Ishikawa (cell line): ENCODE results near the gene SLC25A12.

Source experiments
- CEBPB ChIP-seq: IDR thresholded peaks from 2 replicates; pipeline ENCODE4 v1.6.1; 2012
- CREB1 ChIP-seq: IDR thresholded peaks from 2 replicates; pipeline ENCODE4 v1.6.1; 2012; ENCODE audit warnings: low read depth
- EGR1 ChIP-seq: IDR thresholded peaks from 2 replicates; pipeline ENCODE4 v1.6.1; 2012
- EP300 ChIP-seq: IDR thresholded peaks from 2 replicates; pipeline ENCODE4 v1.6.1; 2012; ENCODE audit warnings: borderline replicate concordance
- FOXM1 ChIP-seq: IDR thresholded peaks from 2 replicates; pipeline ENCODE4 v1.6.1; 2012; ENCODE audit warnings: low read depth, borderline replicate concordance
- NFIC ChIP-seq: IDR thresholded peaks from 2 replicates; pipeline ENCODE4 v1.6.1; 2012
- RAD21 ChIP-seq: IDR thresholded peaks from 2 replicates; pipeline ENCODE4 v1.6.1; 2012; ENCODE audit warnings: low read depth
- TAF1 ChIP-seq: IDR thresholded peaks from 2 replicates; pipeline ENCODE4 v1.6.1; 2012; ENCODE audit warnings: low read depth, mild to moderate bottlenecking
- TCF12 ChIP-seq: IDR thresholded peaks from 2 replicates; pipeline ENCODE4 v1.6.1; 2012; ENCODE audit warnings: low read depth
- TEAD4 ChIP-seq: IDR thresholded peaks from 2 replicates; pipeline ENCODE4 v1.6.1; 2012
- YY1 ChIP-seq: IDR thresholded peaks from 2 replicates; pipeline ENCODE4 v1.6.1; 2012; ENCODE audit warnings: low read depth
- ZBTB7A ChIP-seq: IDR thresholded peaks from 2 replicates; pipeline ENCODE4 v1.6.1; 2012; ENCODE audit warnings: low read depth
- TF ChIP-seq, protein P1 (sequence below): IDR thresholded peaks from 2 replicates; pipeline ENCODE4 v1.6.1; 2012
- TF ChIP-seq, protein P2 (sequence below): IDR thresholded peaks from 2 replicates; pipeline ENCODE4 v1.6.1; 2012
- TF ChIP-seq, protein P3 (sequence below): IDR thresholded peaks from 2 replicates; pipeline ENCODE4 v1.6.1; 2012; ENCODE audit warnings: low read depth, mild to moderate bottlenecking

Gene SLC25A12

DNA sequence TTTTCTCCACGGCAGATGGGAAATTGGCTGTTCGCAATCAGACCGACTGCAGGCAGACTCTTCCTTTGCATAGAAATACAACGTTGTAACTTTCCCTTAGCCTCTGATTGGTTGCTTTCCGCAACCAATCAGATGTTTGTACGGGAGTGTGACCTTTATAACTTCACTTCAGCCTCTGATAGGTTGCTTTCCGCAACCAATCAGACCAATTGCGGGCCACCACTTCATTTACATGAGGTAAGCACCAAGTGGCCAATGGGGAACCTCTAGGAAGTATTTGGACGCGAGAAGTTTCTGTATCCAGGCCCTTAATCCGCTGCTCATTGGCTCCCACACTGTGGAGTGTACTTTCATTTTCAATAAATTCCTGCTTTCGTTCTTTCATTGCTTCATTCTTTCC lies 19.1 kb downstream of the SLC25A12 start:
- TF ChIP-seq CEBPB = no peak
- TF ChIP-seq NFIC = no peak
- TF ChIP-seq YY1 = no peak
- no peak for TF ChIP-seq TEAD4
- no peak for TF ChIP-seq ZBTB7A
- no peak for TF ChIP-seq TAF1
- TF ChIP-seq EP300 = no peak
- TF ChIP-seq FOXM1 = no peak
- TF ChIP-seq, protein P1, sequence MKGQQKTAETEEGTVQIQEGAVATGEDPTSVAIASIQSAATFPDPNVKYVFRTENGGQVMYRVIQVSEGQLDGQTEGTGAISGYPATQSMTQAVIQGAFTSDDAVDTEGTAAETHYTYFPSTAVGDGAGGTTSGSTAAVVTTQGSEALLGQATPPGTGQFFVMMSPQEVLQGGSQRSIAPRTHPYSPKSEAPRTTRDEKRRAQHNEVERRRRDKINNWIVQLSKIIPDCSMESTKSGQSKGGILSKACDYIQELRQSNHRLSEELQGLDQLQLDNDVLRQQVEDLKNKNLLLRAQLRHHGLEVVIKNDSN = no peak

DNA sequence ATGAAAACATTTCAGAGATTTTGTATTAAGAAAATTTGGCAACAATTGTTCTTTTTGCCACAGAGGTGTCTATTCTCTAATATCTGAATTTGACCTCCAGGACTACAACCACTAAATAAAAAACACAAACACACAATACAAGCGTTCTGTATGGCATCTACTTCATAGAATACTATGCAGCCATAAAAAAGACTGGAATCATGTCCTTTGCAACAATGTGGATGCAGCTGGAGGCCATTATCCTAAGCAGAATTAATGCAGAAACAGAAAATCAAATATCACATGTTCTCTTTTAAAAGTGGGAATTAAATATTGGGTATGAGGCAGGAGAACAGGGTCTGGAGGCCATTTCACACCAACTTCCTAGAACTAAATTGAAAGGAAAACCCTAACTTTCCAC lies 19.5 kb downstream of the SLC25A12 start:
- TF ChIP-seq TAF1 (no peak), CEBPB (no peak), FOXM1 (no peak), EP300 (no peak), ZBTB7A (no peak), TEAD4 (no peak), CREB1 (no peak), YY1 (no peak)
- TF ChIP-seq, protein P1 = no peak
- TF ChIP-seq, protein P2, sequence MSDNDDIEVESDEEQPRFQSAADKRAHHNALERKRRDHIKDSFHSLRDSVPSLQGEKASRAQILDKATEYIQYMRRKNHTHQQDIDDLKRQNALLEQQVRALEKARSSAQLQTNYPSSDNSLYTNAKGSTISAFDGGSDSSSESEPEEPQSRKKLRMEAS = no peak
- TF ChIP-seq, protein P3, sequence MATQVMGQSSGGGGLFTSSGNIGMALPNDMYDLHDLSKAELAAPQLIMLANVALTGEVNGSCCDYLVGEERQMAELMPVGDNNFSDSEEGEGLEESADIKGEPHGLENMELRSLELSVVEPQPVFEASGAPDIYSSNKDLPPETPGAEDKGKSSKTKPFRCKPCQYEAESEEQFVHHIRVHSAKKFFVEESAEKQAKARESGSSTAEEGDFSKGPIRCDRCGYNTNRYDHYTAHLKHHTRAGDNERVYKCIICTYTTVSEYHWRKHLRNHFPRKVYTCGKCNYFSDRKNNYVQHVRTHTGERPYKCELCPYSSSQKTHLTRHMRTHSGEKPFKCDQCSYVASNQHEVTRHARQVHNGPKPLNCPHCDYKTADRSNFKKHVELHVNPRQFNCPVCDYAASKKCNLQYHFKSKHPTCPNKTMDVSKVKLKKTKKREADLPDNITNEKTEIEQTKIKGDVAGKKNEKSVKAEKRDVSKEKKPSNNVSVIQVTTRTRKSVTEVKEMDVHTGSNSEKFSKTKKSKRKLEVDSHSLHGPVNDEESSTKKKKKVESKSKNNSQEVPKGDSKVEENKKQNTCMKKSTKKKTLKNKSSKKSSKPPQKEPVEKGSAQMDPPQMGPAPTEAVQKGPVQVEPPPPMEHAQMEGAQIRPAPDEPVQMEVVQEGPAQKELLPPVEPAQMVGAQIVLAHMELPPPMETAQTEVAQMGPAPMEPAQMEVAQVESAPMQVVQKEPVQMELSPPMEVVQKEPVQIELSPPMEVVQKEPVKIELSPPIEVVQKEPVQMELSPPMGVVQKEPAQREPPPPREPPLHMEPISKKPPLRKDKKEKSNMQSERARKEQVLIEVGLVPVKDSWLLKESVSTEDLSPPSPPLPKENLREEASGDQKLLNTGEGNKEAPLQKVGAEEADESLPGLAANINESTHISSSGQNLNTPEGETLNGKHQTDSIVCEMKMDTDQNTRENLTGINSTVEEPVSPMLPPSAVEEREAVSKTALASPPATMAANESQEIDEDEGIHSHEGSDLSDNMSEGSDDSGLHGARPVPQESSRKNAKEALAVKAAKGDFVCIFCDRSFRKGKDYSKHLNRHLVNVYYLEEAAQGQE = no peak

DNA sequence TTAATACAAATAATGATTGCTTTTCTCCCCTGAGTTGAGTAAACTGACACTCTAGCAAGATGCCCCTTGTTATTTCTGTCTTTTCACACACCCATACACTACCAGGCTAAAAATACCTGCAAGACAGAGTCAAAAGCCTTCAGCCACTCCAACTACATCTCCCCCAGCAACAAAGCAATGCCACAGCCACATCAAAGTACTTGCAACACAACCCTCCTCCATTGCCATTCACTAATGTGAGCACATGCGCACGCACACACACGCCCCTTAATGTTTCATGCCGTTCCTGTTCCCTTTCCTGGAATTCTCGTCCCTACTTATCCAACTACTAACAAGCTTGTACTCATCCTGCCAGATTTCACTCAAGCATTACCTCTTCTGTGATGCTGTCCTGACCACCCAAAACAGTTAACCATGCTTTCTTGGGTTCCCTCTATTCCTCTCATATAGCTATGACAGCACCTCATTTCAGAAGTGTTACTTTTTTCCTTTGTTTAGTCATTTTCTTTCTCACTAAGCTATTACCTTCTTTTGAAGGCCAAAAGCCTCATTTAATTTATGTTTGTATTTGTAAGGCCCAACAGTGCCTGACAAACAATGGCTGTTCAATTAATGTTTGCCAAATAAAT lies 29.6 kb downstream of the SLC25A12 start:
- no peak for TF ChIP-seq CREB1
- TF ChIP-seq TEAD4 = no peak
- no peak for TF ChIP-seq ZBTB7A
- no peak for TF ChIP-seq FOXM1
- TF ChIP-seq RAD21 = no peak
- no peak for TF ChIP-seq EGR1
- TF ChIP-seq EP300 = no peak
- TF ChIP-seq, protein P2 = no peak
- TF ChIP-seq, protein P1 = no peak
- no peak for TF ChIP-seq CEBPB
- no peak for TF ChIP-seq TCF12
- TF ChIP-seq YY1 = no peak
- TF ChIP-seq, protein P3 = no peak
- no peak for TF ChIP-seq NFIC
- no peak for TF ChIP-seq TAF1

DNA sequence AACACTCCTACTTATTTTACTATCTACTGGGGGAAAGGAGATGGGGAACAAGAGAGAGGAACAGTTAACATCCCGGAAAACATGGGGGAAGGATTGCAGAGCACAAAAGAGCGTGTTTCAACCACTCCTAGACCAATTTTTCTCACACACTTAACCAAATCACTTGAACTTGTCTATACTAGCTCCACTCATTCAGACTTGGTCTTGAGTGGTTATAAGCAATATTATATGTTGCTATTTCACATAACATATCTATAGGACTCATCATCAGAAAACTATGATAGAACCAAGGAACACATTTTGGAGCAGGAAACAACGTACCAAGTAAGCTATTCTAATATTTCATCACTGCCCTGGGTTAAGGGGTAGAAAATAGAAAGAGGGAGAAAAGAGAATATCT lies 31.5 kb downstream of the SLC25A12 start:
- TF ChIP-seq CREB1 (no peak), TAF1 (no peak), TEAD4 (no peak), RAD21 (no peak), EGR1 (no peak), CEBPB (no peak), EP300 (no peak), FOXM1 (no peak), NFIC (no peak), YY1 (no peak), TCF12 (no peak), ZBTB7A (no peak)
- TF ChIP-seq, protein P3 = no peak
- TF ChIP-seq, protein P2 = no peak
- TF ChIP-seq, protein P1 = no peak
